Neural progenitor cell (in vitro differentiated cells): Measurements from ENCODE around the gene PNMT. TPM values are rescaled to one million over a fixed set of nuclear protein-coding genes. Genes with fewer than 3 reads are reported as not detected.

Experiments
- DNase-seq: peaks from one replicate; pipeline ENCODE4 v3.0.0-alpha.2; 2016; ENCODE audit warnings: low spot score
- H2AFZ ChIP-seq: fragments of 200-600 bp; sonication (generic); replicated peaks from 2 replicates; pipeline ENCODE4 v1.6.1; 2016; ENCODE audit warnings: antibody characterized with exemption
- H3F3A ChIP-seq: fragments of 200-600 bp; sonication (generic); 2 replicates; pipeline ENCODE4 v1.6.1; 2016; ENCODE audit warnings: antibody characterized with exemption, low read depth
- H3K27ac ChIP-seq: fragments of 200-600 bp; sonication (generic); 2 replicates; pipeline ENCODE4 v1.5.1; 2016; ENCODE audit warnings: mild to moderate bottlenecking
- H3K27me3 ChIP-seq: fragments of 200-600 bp; sonication (generic); 2 replicates; pipeline ENCODE4 v1.6.1; 2016; ENCODE audit warnings: mild to moderate bottlenecking, moderate library complexity
- H3K36me3 ChIP-seq: fragments of 200-600 bp; sonication (generic); 2 replicates; pipeline ENCODE4 v1.5.1; 2016
- H3K4me1 ChIP-seq: fragments of 200-600 bp; sonication (generic); 2 replicates; pipeline ENCODE4 v1.6.1; 2016; ENCODE audit warnings: mixed run types
- H3K4me2 ChIP-seq: fragments of 200-600 bp; sonication (generic); 2 replicates; pipeline ENCODE4 v1.6.1; 2016
- H3K4me3 ChIP-seq: fragments of 200-600 bp; sonication (generic); 2 replicates; pipeline ENCODE4 v1.5.1; 2016
- H3K79me2 ChIP-seq: fragments of 200-600 bp; sonication (generic); 2 replicates; pipeline ENCODE4 v1.6.1; 2016; ENCODE audit warnings: low read depth
- H3K9ac ChIP-seq: fragments of 200-600 bp; sonication (generic); 2 replicates; pipeline ENCODE4 v1.6.1; 2016
- H3K9me3 ChIP-seq: fragments of 200-600 bp; sonication (generic); 2 replicates; pipeline ENCODE4 v1.5.1; 2016; ENCODE audit warnings: low read depth
- H4K20me1 ChIP-seq: fragments of 200-600 bp; sonication (generic); 2 replicates; pipeline ENCODE4 v1.6.1; 2016; ENCODE audit warnings: low read depth
- H3K27ac Mint-ChIP-seq: 3 replicates; pipeline ENCODE4 v1.8.0; 2021; ENCODE audit warnings: mixed read lengths
- H3K27me3 Mint-ChIP-seq: 2 replicates; pipeline ENCODE4 v1.8.0; 2022; ENCODE audit warnings: low read depth, mild to moderate bottlenecking, inconsistent platforms, moderate library complexity, mixed read lengths; ENCODE audit not compliant: insufficient read depth
- H3K36me3 Mint-ChIP-seq: 3 replicates; pipeline ENCODE4 v1.8.0; 2021; ENCODE audit warnings: mixed read lengths
- H3K4me1 Mint-ChIP-seq: 3 replicates; pipeline ENCODE4 v1.8.0; 2021; ENCODE audit warnings: mixed read lengths
- H3K4me3 Mint-ChIP-seq: 3 replicates; pipeline ENCODE4 v1.8.0; 2021; ENCODE audit warnings: mild to moderate bottlenecking, moderate library complexity, mixed read lengths
- H3K9me3 Mint-ChIP-seq: 3 replicates; pipeline ENCODE4 v1.8.0; 2020; ENCODE audit warnings: mixed read lengths
- EZH2 ChIP-seq: fragments of 200-600 bp; sonication (generic); IDR thresholded peaks from 2 replicates; pipeline ENCODE4 v1.6.1; 2017; ENCODE audit warnings: antibody characterized with exemption, mild to moderate bottlenecking, moderate library complexity
- EZH2phosphoT487 ChIP-seq: fragments of 200-600 bp; sonication (generic); IDR thresholded peaks from 2 replicates; pipeline ENCODE4 v1.6.1; 2017; ENCODE audit warnings: antibody characterized with exemption
- total RNA-seq: library from RNA; depleted of rRNA; stranded (reverse); fragments of >200 nt; gene quantifications from 2 replicates; pipeline ENCODE4 v1.2.3, GENCODE V29; 2015; ENCODE audit warnings: low replicate concordance
- TF ChIP-seq, protein P1 (sequence below): fragments of 200-600 bp; sonication (generic); IDR thresholded peaks from 2 replicates; pipeline ENCODE4 v1.5.1; 2017; ENCODE audit warnings: antibody characterized with exemption, mild to moderate bottlenecking

Gene PNMT
- total RNA-seq, 1 donor from 2014 or later = not detected

DNA sequence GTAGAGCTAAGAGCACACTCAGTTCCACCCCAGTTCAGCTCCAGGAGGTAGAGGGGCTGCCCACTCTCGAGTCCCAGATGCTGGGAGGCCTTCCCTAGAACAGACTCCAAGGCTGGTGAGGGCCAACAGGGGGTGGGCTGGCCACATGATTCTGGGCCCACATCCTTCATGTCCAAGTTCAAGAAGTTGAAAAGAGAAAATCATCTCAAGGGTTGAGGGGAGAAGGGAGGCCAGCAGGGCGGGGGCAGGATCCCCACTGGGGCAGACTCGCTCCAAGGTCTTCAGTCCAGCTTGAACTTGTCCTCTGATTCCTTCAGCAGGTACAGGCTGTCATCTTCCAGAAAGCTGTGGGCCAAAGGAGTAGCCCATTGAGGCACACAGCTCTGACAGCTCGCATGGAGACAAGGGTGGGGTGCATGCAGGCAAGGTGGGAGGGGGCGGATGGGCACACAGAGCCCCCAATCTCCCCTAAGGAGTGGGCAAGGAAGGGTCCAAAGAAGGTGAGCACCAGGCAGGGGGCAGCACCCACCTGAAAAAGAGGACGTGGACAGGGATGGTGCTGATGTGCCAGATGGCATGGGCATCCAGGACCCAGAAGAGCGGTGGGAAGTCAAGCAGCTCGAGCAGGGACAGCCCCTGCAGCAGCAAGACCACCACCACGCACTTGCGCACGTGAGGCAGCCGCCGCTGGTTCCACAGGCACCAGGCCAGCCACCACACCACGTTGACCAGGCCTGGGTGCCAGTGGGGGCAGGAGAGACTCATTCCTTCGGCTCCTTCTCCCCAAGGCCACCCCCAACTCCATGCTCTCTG is 4.5 kb downstream of the PNMT start:
- TF ChIP-seq, protein P1, sequence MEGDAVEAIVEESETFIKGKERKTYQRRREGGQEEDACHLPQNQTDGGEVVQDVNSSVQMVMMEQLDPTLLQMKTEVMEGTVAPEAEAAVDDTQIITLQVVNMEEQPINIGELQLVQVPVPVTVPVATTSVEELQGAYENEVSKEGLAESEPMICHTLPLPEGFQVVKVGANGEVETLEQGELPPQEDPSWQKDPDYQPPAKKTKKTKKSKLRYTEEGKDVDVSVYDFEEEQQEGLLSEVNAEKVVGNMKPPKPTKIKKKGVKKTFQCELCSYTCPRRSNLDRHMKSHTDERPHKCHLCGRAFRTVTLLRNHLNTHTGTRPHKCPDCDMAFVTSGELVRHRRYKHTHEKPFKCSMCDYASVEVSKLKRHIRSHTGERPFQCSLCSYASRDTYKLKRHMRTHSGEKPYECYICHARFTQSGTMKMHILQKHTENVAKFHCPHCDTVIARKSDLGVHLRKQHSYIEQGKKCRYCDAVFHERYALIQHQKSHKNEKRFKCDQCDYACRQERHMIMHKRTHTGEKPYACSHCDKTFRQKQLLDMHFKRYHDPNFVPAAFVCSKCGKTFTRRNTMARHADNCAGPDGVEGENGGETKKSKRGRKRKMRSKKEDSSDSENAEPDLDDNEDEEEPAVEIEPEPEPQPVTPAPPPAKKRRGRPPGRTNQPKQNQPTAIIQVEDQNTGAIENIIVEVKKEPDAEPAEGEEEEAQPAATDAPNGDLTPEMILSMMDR = no peak
- no peak for TF ChIP-seq EZH2phosphoT487
- no peak for TF ChIP-seq EZH2
- H3K4me2 ChIP-seq = no peak overlapping the region

DNA sequence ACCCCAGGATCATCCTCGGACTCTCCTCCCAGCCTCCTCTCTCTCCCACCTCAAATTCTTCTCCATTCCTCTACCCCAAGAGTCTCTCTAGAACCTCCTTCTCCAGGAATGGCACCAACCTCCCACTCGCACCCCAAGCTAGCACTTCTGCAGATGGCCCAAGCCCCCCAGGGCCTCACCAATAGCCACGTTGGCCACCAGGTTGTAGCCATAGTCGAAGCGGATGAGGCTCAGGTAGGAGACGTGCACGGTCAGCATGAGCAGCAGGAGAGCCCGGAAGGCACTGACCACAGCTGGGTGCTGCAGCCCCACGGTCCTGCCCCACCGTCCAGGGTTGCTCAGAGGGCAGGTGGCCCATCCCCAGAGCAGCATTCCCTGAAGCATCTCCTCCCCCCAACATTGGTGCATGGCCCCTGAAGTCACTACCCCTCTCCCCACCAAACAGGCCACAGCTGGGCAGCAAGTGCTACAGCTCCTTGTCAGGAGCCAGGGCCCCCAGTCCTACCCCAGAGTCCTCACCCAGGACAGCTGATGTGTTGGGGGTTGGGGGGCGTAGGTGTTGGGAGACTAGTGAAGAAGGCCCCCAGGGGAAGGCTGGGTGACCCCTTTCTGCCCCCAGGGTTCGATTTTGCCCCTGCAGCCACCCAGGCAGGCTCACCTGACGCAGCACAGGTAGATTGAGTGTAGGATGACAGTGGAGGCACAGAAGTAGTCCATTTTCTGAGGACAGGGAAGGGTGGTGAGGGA is 5.3 kb downstream of the PNMT start:
- TF ChIP-seq EZH2 = no peak
- TF ChIP-seq EZH2phosphoT487 = no peak
- TF ChIP-seq, protein P1 = no peak
- H3K79me2 ChIP-seq = no peaks in the 10 kb centered on the region
- no peak overlapping the region for H3K27ac ChIP-seq
- H3K4me3 Mint-ChIP-seq = peak overlapping the region; percentile 31
- no peak overlapping the region for H3K27ac Mint-ChIP-seq
- no peak overlapping the region for H2AFZ ChIP-seq
- H3K9me3 Mint-ChIP-seq = no peaks in the 10 kb centered on the region
- H3K36me3 ChIP-seq = no peaks in the 10 kb centered on the region
- H3K4me3 ChIP-seq = no peak overlapping the region
- H3K9ac ChIP-seq = no peak overlapping the region
- H3F3A ChIP-seq = peaks cover 9% of the 10 kb centered on the region
- no peak for DNase-seq
- no peaks in the 10 kb centered on the region for H3K9me3 ChIP-seq
- no peaks in the 10 kb centered on the region for H3K36me3 Mint-ChIP-seq
- peaks cover 5% of the 10 kb centered on the region for H3K4me1 Mint-ChIP-seq
- H4K20me1 ChIP-seq = no peaks in the 10 kb centered on the region
- H3K27me3 ChIP-seq = peaks cover 31% of the 10 kb centered on the region
- H3K27me3 Mint-ChIP-seq = peaks cover 15% of the 10 kb centered on the region
- H3K4me1 ChIP-seq = peaks cover 4% of the 10 kb centered on the region
- no peak overlapping the region for H3K4me2 ChIP-seq

More for the DNA sequence above, 4.5 kb downstream of the PNMT start:
- Histone ChIP-seq H4K20me1 (no peaks in the 10 kb centered on the region), H3K4me1 (peaks cover 6% of the 10 kb centered on the region), H3K4me3 (no peak overlapping the region), H3K9ac (no peak overlapping the region), H3K27me3 (peaks cover 39% of the 10 kb centered on the region), H3K27ac (no peak overlapping the region), H3K9me3 (no peaks in the 10 kb centered on the region), H3K79me2 (no peaks in the 10 kb centered on the region), H3F3A (peaks cover 10% of the 10 kb centered on the region), H3K36me3 (no peaks in the 10 kb centered on the region), H2AFZ (no peak overlapping the region)
- H3K27me3 Mint-ChIP-seq = peaks cover 19% of the 10 kb centered on the region
- H3K27ac Mint-ChIP-seq = no peak overlapping the region
- peaks cover 6% of the 10 kb centered on the region for H3K4me1 Mint-ChIP-seq
- no peaks in the 10 kb centered on the region for H3K36me3 Mint-ChIP-seq
- H3K9me3 Mint-ChIP-seq = no peaks in the 10 kb centered on the region
- H3K4me3 Mint-ChIP-seq = peak overlapping the region; percentile 31
- no peak for DNase-seq

DNA sequence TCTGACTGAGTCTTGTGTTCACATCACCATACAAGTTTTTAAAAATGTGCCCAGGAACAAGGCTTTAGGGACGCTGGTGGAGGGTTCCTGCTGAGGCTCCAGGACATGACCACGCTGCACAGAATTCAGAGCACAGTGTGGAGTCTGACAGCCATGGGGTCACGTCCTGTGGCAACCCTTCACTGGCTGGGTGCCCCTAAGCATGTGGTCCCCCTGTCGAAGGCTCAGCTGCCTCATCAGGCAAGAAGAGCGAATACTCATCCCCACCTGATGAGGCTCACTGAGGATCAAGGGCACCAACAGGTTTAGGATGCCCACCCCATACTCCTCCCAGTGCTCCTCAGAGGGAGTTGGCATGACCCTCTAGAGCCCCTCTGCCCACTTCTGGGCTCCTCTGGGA is 5.9 kb downstream of the PNMT start:
- Mint-ChIP-seq H3K9me3 (no peaks in the 10 kb centered on the region), H3K27me3 (peaks cover 10% of the 10 kb centered on the region), H3K4me3 (no peak overlapping the region), H3K36me3 (no peaks in the 10 kb centered on the region), H3K27ac (no peak overlapping the region), H3K4me1 (peaks cover 2% of the 10 kb centered on the region)
- Histone ChIP-seq H3K36me3 (no peaks in the 10 kb centered on the region), H4K20me1 (no peaks in the 10 kb centered on the region), H3K4me1 (no peaks in the 10 kb centered on the region), H3K9ac (no peak overlapping the region), H3K79me2 (no peaks in the 10 kb centered on the region), H3K27me3 (peaks cover 24% of the 10 kb centered on the region), H3F3A (peaks cover 2% of the 10 kb centered on the region), H3K4me2 (no peak overlapping the region), H2AFZ (no peak overlapping the region), H3K27ac (no peak overlapping the region), H3K9me3 (no peaks in the 10 kb centered on the region), H3K4me3 (no peak overlapping the region)
- TF ChIP-seq, protein P1 = no peak
- no peak for TF ChIP-seq EZH2
- TF ChIP-seq EZH2phosphoT487 = no peak
- no peak for DNase-seq
